OCI-LY1 (cell line): ENCODE measurements around the gene KIN.
"Not testable (repeated sequence)": the region's sequence is repeated elsewhere in the genome, so short reads cannot be mapped to it uniquely, and the experiment has no call there.

Experiments
- H2AFZ ChIP-seq: fragments of 200-600 bp; sonication (generic), shearing (Covaris generic); 2 replicates; pipeline ENCODE4 v1.6.0; 2014; ENCODE audit warnings: antibody characterized with exemption, mild to moderate bottlenecking, low read length
- H3F3A ChIP-seq: fragments of 200-600 bp; sonication (generic), shearing (Covaris generic); 2 replicates; pipeline ENCODE4 v1.6.0; 2014; ENCODE audit warnings: mild to moderate bottlenecking, antibody characterized with exemption, low read length, moderate library complexity; ENCODE audit not compliant: insufficient read depth
- H3K27ac ChIP-seq: fragments of 200-600 bp; sonication (generic); 2 replicates; pipeline ENCODE4 v1.5.1; 2014; ENCODE audit warnings: low read length, mixed run types, mild to moderate bottlenecking, low read depth; ENCODE audit not compliant: poor library complexity, severe bottlenecking
- H3K27me3 ChIP-seq: fragments of 200-600 bp; sonication (generic); 2 replicates; pipeline ENCODE4 v1.6.0; 2014; ENCODE audit warnings: antibody characterized with exemption, mild to moderate bottlenecking, low read length, moderate library complexity; ENCODE audit not compliant: insufficient read depth
- H3K36me3 ChIP-seq: fragments of 200-600 bp; sonication (generic); 2 replicates; pipeline ENCODE4 v1.6.1; 2014; ENCODE audit warnings: mild to moderate bottlenecking, antibody characterized with exemption, low read length, moderate library complexity, mixed read lengths; ENCODE audit not compliant: insufficient read depth
- H3K4me1 ChIP-seq: fragments of 200-600 bp; sonication (generic); 2 replicates; pipeline ENCODE4 v1.5.1; 2014; ENCODE audit warnings: mild to moderate bottlenecking, low read length, moderate library complexity; ENCODE audit not compliant: insufficient read depth, severe bottlenecking
- H3K4me2 ChIP-seq: fragments of 200-600 bp; sonication (generic), shearing (Covaris generic); 2 replicates; pipeline ENCODE4 v1.6.1; 2014; ENCODE audit warnings: low read length
- H3K4me3 ChIP-seq: fragments of 200-600 bp; sonication (generic); 2 replicates; pipeline ENCODE4 v1.5.1; 2014; ENCODE audit warnings: low read length, low read depth, mild to moderate bottlenecking, mixed read lengths; ENCODE audit not compliant: poor library complexity, severe bottlenecking
- H3K79me2 ChIP-seq: fragments of 200-600 bp; shearing (Covaris generic); 2 replicates; pipeline ENCODE4 v1.6.1; 2016; ENCODE audit warnings: mixed run types, low read length, mixed read lengths; ENCODE audit not compliant: insufficient read depth
- H3K9ac ChIP-seq: fragments of 200-600 bp; sonication (generic), shearing (Covaris generic); 2 replicates; pipeline ENCODE4 v1.6.1; 2014; ENCODE audit warnings: mild to moderate bottlenecking, low read length, mixed read lengths
- H3K9me2 ChIP-seq: fragments of 200-600 bp; sonication (generic), shearing (Covaris generic); 2 replicates; pipeline ENCODE4 v1.6.1; 2014; ENCODE audit warnings: low read depth, mild to moderate bottlenecking, low read length, mixed read lengths
- H3K9me3 ChIP-seq: fragments of 200-600 bp; shearing (Covaris generic); 2 replicates; pipeline ENCODE4 v1.6.1; 2014; ENCODE audit warnings: low read length, mixed read lengths
- H4K20me1 ChIP-seq: fragments of 200-600 bp; sonication (generic), shearing (Covaris generic); 2 replicates; pipeline ENCODE4 v1.6.0; 2016; ENCODE audit warnings: mild to moderate bottlenecking, low read length; ENCODE audit not compliant: insufficient read depth
- CTCF ChIP-seq: fragments of 200-600 bp; sonication (generic), shearing (Covaris generic); IDR thresholded peaks from 2 replicates; pipeline ENCODE4 v1.5.1; 2017; ENCODE audit warnings: mild to moderate bottlenecking, antibody characterized with exemption, low read length, moderate library complexity, mixed read lengths
- EZH2 ChIP-seq: fragments of 200-600 bp; sonication (generic), shearing (Covaris generic); IDR thresholded peaks from 2 replicates; pipeline ENCODE4 v1.8.0; 2017; ENCODE audit warnings: borderline replicate concordance, mixed run types, mild to moderate bottlenecking, antibody characterized with exemption, low read length, moderate library complexity, mixed read lengths

Gene KIN

GRCh38 chr10:7750222-7750621 lies 37.6 kb downstream of the KIN start:
- Histone ChIP-seq H3K4me2 (no peak overlapping the region), H3K9ac (no peak overlapping the region), H3K36me3 (peaks cover 33% of the 10 kb centered on the region), H3K4me3 (no peak overlapping the region), H3K9me2 (no peaks in the 10 kb centered on the region), H3K27me3 (no peaks in the 10 kb centered on the region), H4K20me1 (no peaks in the 10 kb centered on the region), H2AFZ (no peak overlapping the region), H3K79me2 (no peaks in the 10 kb centered on the region), H3K27ac (no peak overlapping the region), H3K9me3 (no peaks in the 10 kb centered on the region), H3K4me1 (no peaks in the 10 kb centered on the region), H3F3A (no peaks in the 10 kb centered on the region)
- TF ChIP-seq EZH2 = no peak
- no peak for TF ChIP-seq CTCF

GRCh38 chr10:7748637-7749036 lies 39.2 kb downstream of the KIN start:
- H3K27ac ChIP-seq, H3K79me2 ChIP-seq, H3K9me2 ChIP-seq, H3K4me1 ChIP-seq, H4K20me1 ChIP-seq, H3K9me3 ChIP-seq, H3F3A ChIP-seq, H3K4me3 ChIP-seq, H3K27me3 ChIP-seq, H2AFZ ChIP-seq, H3K9ac ChIP-seq, H3K4me2 ChIP-seq: not testable (repeated sequence)
- peaks cover 17% of the 10 kb centered on the region for H3K36me3 ChIP-seq

GRCh38 chr10:7744307-7744706 lies 43.5 kb downstream of the KIN start:
- no peaks in the 10 kb centered on the region for H3K36me3 ChIP-seq
- H4K20me1 ChIP-seq = no peaks in the 10 kb centered on the region
- no peak overlapping the region for H3K4me2 ChIP-seq
- H3K79me2 ChIP-seq = no peaks in the 10 kb centered on the region
- no peaks in the 10 kb centered on the region for H3K27me3 ChIP-seq
- H3F3A ChIP-seq = no peaks in the 10 kb centered on the region
- no peaks in the 10 kb centered on the region for H3K9me2 ChIP-seq
- H3K9ac ChIP-seq = no peak overlapping the region
- TF ChIP-seq EZH2 = no peak
- no peak for TF ChIP-seq CTCF
- no peaks in the 10 kb centered on the region for H3K4me1 ChIP-seq
- no peak overlapping the region for H3K4me3 ChIP-seq
- H3K9me3 ChIP-seq = no peaks in the 10 kb centered on the region
- H2AFZ ChIP-seq = no peak overlapping the region
- H3K27ac ChIP-seq = no peak overlapping the region

- Histone ChIP-seq H3K36me3 (no peaks in the 10 kb centered on the region), H2AFZ (no peak overlapping the region), H3K9me2 (no peaks in the 10 kb centered on the region), H3F3A (no peaks in the 10 kb centered on the region), H4K20me1 (no peaks in the 10 kb centered on the region), H3K27me3 (no peaks in the 10 kb centered on the region), H3K4me1 (no peaks in the 10 kb centered on the region), H3K79me2 (no peaks in the 10 kb centered on the region), H3K4me2 (no peak overlapping the region), H3K9me3 (no peaks in the 10 kb centered on the region), H3K9ac (no peak overlapping the region), H3K4me3 (no peak overlapping the region), H3K27ac (no peak overlapping the region)
- TF ChIP-seq CTCF = no peak
- TF ChIP-seq EZH2 = no peak
Measured at GRCh38 chr10:7738536-7739407, 49.0 kb downstream of the KIN start.
